ENCODE data around the gene QKI. TPM values are rescaled to one million over a fixed set of nuclear protein-coding genes. Genes with fewer than 3 reads are reported as not detected.
"Not testable (repeated sequence)": the region's sequence is repeated elsewhere in the genome, so short reads cannot be mapped to it uniquely, and the experiment has no call there.

QKI gene
- total RNA-seq, 1 experiment from 2014 or later, result 59.4 TPM

DNA sequence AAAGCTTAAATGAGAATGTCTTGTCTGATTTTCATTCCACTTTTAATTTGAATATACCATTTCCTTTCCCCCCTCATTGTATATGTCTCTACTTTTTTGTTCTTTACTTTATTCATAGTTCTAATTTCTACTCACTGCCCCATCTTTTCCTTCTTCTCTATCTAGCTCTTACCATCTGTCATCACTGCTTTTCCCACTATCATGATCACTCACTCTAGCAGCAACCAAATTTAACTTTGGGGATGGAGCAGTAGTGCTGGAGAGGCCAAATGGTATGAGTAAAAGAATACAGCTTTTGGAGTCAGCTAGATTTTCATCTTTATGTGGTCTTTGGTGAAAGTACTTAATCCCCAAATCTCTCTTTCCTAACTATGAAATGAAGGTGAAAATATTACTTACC lies 25.5 kb downstream of the QKI start:
- DNase-seq (ENCODE audit: low spot score), result no peak

DNA sequence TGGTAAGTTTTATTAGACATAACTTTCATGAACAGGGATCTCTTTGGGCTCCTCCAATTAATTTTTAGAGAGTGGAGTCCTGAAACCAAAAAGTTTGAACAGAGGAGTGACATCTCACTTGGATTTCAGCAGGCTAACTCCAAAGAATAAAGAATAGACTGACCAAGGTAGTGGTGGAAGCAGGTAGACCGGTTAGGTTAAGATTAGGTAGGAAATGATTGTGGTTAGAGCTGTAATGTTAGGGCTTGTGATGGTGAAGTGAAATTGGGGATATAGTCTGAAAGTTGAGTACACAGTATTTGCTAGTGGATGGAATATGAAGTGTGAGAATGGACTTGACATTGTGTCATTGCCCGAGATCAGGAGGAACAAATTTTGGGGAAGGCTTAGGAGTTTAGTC lies 27.8 kb downstream of the QKI start:
- no peak for DNase-seq (ENCODE audit: low spot score)

DNA sequence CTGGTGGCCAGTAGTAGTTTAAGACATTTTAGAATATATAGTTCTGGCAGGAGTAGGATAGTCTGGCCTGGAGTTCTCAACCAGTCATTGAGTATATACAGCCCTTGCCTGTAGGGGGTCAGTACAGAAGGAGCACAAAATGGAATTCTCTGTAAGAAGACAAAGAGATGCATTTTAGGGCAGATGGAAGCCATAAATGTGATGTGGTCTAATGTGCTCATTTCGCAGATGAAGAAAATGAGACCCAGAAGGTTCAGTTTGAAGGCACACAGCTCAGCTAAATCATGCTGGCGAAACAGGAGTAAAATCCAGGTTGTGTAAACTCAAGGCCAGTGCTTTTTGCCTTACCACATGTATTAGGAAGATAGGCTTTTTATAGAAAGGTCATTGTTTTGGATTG lies 29.6 kb downstream of the QKI start:
- DNase-seq (ENCODE audit: low spot score), result no peak

GRCh38 chr6:163446549-163446948 lies 32.0 kb downstream of the QKI start:
- DNase-seq (ENCODE audit: low spot score), result no peak

DNA sequence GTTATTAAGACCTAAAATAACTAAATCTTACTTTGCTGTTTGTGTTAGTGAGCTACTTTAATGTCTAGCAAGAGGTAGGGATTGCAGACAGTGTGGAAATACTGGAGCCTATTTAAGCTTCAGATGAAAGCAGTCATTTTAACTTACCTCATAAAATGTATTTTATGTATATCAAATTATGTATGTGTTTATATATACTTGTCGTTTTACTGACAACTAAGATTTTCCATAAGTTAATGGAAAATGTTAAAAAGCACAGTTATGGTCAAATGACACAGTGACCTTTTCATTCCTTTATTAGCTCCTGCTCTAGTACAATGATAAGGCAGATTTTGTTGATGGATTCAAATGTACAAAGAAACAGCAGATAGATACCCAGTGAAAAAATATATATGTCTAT lies 34.6 kb downstream of the QKI start:
- no peak for DNase-seq (ENCODE audit: low spot score)

GRCh38 chr6:163454425-163454824 lies 39.9 kb downstream of the QKI start:
- no peak for DNase-seq (ENCODE audit: low spot score)

GRCh38 chr6:163455552-163455951 lies 41.0 kb downstream of the QKI start:
- no peak for DNase-seq (ENCODE audit: low spot score)

DNA sequence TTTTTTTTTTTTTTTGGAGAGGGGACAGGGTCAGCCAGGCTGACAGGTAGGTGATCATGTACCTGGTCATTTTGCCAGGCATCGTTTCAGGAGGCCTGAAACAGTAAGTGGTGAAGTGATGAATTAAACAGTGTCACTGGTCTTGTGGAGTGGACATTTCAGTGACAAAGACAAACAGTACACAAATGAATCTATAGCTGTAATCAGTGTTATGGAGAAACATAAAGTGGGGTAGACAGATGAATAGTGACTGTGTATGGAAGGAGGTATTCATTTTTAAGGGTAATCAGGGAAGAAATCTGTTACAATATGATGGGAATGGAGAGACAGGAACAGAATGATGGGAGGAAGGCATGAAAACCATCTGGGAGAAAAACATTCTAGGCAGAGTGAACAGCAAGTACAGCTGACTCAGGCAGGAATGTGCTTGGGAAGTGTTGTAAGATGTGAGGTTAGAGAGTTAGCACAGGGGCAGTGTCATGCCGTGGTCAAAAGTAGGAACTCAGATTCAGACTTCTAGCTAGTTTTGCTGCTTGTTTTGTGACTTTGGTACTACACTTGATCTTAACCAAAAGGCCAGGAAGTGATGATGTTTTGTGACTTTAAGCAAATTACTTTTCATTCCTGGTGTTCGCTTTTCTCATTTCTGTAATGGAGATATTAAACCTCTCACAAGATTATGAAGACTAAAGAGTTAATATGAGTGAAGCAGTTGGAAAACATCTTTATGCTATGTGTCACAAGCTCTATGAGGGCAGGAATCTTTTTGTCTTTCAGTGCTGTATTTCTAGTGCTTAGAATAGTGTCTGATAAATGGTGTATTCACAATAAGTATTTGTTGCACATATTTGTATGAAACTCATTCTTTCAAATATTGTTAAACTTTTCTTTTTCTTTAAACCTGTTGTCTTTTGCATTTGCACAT lies 43.4 kb downstream of the QKI start:
- peak; percentile 59 for DNase-seq (ENCODE audit: low spot score)

DNA sequence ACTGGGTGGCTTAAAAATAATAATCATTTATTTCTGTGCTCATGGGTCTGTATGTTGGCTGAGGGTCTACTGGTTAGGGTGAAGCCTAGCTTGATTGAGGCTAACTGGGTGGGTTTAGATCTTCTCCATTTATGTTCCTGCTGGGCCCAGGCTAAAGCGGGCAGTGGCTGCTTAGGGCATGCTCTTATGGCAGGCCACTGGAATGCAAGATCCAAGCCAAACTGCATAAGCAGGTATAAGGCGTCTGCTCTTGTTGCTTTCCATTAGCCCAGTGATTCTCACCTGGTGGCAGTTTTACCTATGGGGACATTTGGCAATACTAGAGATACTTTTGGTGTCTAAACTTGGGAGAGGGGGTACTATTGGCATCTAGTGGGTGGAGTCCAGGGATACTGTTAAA lies 44.5 kb downstream of the QKI start:
- no peak for DNase-seq (ENCODE audit: low spot score)

GRCh38 chr6:163459536-163459935 lies 45.0 kb downstream of the QKI start:
- DNase-seq (ENCODE audit: low spot score), result peak; percentile 3

- peak; percentile 32 for DNase-seq (ENCODE audit: low spot score)
These were observed 45.8 kb downstream of the QKI start for GRCh38 chr6:163460307-163460782.

GRCh38 chr6:163461696-163462095 lies 47.2 kb downstream of the QKI start:
- DNase-seq (ENCODE audit: low spot score), result no peak

GRCh38 chr6:163463180-163463579 lies 48.7 kb downstream of the QKI start:
- DNase-seq (ENCODE audit: low spot score), result no peak

DNA sequence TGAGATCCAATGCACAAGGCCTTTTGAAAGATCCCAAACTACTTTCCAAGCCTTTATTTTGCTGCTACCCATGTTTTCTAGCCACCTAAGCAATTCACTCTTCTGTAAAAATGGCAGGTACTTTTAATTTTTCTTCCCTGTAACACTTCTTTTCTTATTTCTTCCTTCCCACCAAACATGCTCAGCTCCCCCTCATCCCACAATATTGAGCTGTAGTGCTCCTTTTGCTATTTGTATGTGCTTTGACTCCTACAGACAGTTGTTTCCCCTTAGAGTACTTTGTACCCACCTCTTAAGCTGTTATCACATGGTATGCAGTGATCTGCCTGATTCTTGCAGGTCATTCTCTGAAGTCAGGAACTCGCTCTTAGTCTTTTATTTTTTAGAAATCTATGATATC lies 49.3 kb downstream of the QKI start:
- no peak for DNase-seq (ENCODE audit: low spot score)

- DNase-seq (ENCODE audit: low spot score), result no peak
These were observed 52.4 kb downstream of the QKI start for GRCh38 chr6:163466839-163467390.

GRCh38 chr6:163468738-163469137 lies 54.2 kb downstream of the QKI start:
- no peak for DNase-seq (ENCODE audit: low spot score)

DNA sequence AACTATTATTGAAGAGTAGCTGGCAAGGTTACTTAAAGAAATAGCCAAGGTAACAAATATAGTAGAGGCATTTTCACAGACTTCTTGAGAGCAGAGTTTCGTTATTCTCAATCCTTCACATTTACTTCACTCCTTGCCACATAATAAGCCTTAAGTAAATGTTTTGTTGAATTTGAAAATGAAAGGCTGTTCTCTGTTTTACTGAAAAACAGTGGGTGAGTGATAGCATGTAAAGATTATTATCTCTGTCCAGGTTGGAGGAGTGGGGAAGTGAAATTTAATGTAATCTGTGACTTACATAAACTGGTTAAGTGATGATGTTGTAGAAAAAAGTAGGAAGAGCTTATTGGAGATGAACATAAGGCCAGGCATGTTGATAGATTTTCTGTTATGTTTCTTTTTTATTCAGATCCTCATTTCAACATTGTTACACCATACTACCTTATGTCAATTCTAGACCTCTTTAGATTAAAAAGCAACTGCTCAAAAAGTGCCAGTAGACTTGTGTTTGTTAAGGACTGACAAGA lies 55.0 kb downstream of the QKI start:
- DNase-seq (ENCODE audit: low spot score), result no peak

DNA sequence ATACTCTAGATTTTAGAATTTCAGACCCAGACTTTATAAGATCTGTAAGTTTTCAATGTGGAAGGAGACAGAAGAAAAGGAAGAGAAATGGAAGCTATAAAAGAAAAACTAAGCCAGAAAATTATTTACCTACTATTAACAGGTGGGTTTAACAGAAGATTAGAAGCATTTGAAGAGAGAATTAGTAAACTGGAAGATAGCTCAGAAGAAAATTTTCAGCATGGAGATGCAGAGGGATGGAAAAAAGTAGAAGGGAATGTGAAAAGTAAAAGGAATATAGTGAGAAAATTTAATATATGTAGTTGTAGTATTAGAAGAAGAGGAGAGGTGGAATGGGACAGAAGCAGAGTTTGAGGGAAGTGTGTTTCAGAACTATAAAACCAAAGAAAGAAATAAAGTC lies 56.1 kb downstream of the QKI start:
- no peak for DNase-seq (ENCODE audit: low spot score)

DNA sequence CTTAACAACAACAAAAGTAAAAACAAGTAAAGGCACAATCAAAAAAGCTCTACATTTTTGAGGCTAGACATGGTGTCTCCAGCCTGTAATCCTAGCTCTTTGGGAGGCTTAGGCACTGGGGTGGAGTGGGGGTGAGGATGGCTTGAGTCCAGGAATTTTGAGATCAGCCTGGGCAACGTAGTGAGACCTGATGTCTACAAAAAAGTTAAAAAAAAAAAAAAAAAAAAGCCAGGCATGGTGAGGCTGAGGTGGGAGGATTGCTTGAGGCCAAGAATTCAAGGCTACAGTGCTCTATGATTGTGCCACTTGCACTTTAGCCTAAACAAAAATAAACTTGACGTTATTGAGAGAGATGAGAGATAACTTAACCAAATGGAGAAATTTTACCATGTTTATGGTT lies 60.1 kb downstream of the QKI start:
- no peak for DNase-seq (ENCODE audit: low spot score)

GRCh38 chr6:163476946-163477345 lies 62.4 kb downstream of the QKI start:
- DNase-seq (ENCODE audit: low spot score), result not testable (repeated sequence)

GRCh38 chr6:163483107-163483506 lies 68.6 kb downstream of the QKI start:
- no peak for DNase-seq (ENCODE audit: low spot score)

- DNase-seq (ENCODE audit: low spot score), result no peak
These were observed 70.9 kb downstream of the QKI start for GRCh38 chr6:163485388-163485851.

GRCh38 chr6:163486821-163487220 lies 72.3 kb downstream of the QKI start:
- no peak for DNase-seq (ENCODE audit: low spot score)

All from H4 (cell line).